ENCODE results near the gene ZBED4. TPM values are rescaled to one million over a fixed set of nuclear protein-coding genes. Genes with fewer than 3 reads are reported as not detected.

ZBED4 gene
- total RNA-seq, 2 donors from 2014 or later: 16.2 to 19.9 TPM

DNA sequence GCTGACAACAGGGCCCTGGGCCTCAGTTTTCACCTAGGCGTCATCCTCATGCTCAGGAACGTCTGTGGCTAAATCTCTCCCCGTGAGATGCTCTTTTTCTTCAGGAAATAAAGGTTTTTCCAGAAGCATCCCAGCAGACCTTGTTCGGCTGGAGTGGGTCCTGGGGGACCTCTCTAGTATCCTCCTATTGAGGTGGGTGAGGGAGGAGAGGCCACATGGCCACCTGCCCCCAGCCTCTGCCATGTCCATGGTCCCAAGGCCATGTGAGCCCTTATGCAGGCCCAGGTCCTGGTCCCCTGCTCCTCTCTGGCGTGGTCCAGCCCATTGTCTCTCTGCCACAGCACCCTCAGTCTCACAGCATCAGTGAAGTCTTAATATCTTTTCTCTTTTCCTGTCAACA is 42.6 kb downstream of the ZBED4 start:
- TF ChIP-seq, protein P1, sequence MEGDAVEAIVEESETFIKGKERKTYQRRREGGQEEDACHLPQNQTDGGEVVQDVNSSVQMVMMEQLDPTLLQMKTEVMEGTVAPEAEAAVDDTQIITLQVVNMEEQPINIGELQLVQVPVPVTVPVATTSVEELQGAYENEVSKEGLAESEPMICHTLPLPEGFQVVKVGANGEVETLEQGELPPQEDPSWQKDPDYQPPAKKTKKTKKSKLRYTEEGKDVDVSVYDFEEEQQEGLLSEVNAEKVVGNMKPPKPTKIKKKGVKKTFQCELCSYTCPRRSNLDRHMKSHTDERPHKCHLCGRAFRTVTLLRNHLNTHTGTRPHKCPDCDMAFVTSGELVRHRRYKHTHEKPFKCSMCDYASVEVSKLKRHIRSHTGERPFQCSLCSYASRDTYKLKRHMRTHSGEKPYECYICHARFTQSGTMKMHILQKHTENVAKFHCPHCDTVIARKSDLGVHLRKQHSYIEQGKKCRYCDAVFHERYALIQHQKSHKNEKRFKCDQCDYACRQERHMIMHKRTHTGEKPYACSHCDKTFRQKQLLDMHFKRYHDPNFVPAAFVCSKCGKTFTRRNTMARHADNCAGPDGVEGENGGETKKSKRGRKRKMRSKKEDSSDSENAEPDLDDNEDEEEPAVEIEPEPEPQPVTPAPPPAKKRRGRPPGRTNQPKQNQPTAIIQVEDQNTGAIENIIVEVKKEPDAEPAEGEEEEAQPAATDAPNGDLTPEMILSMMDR (IDR thresholded peaks at IDR 0.05): no peak
- no peak overlapping the region for H3K4me3 ChIP-seq
- H3K4me1 ChIP-seq: no peaks in the 10 kb centered on the region
- no peak overlapping the region for H3K9ac ChIP-seq (ENCODE audit: low read depth in 2 of 2, low read length in 2 of 2)
- no peaks in the 10 kb centered on the region for H3K36me3 ChIP-seq
- H3K9me3 ChIP-seq: no peaks in the 10 kb centered on the region
- H3K27ac ChIP-seq: no peak overlapping the region
- DNase-seq: no peak
- intact Hi-C loops (cut with DNase I): no loop called here
- H3K27me3 ChIP-seq: no peaks in the 10 kb centered on the region

DNA sequence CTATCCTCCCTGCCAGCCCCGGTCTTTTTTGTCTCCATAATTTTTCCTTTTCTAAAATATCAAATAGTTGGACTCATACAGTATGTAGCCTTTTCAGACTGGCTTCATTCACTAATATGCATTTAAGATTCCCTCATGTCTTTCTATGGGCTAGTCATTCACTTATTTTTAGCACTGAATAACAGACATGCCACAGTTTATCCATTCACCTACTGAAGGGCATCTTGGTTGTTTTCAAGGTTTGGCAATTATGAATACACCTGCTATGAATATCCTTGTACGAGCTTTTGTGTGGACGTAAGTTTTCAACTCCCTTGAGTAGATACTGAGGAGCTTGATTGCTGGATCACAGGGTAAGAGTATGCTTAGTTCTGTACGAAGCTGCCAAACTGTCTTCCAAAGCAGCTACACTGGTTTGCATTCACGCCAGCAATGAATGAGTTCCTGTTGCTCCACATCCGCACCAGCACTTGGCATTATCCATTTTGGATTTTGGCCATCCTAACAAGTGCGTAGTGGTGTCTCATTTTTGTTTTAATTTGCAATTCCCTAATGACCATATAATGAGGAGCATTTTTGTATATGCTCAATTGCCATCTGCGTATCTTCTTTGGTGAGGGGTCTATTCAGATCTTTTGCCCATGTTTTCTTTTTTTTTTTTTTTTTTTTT is 43.5 kb downstream of the ZBED4 start:
- no peak for DNase-seq
- no peaks in the 10 kb centered on the region for H3K27me3 ChIP-seq
- no peak overlapping the region for H3K4me3 ChIP-seq
- H3K27ac ChIP-seq: no peak overlapping the region
- intact Hi-C loops (cut with DNase I): no loop called here
- no peaks in the 10 kb centered on the region for H3K9me3 ChIP-seq
- TF ChIP-seq, protein P1 (IDR thresholded peaks at IDR 0.05): no peak
- no peaks in the 10 kb centered on the region for H3K4me1 ChIP-seq
- no peaks in the 10 kb centered on the region for H3K36me3 ChIP-seq
- H3K9ac ChIP-seq (ENCODE audit: low read depth in 2 of 2, low read length in 2 of 2): no peak overlapping the region

DNA sequence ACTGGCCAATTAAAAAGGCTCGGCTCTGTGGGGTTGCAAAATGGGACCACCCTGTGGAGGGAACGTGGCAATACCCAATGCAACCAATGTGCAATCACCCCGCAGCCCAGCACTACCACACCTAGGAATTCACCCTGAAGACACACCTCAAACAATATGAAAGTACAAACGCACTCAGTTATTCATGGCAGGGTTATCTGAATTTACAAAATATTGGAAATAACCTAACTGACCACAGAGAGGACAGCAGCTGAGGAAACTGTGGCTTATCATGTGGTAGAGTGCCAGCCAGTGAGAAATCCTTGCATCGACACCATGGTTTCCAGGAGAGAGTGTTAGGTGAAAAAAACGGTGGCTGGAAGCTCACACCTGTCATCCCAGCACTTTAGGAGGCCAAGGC is 45.9 kb downstream of the ZBED4 start:
- intact Hi-C loops (cut with DNase I): no loop called here
- DNase-seq: no peak
- no peaks in the 10 kb centered on the region for H3K27me3 ChIP-seq
- H3K36me3 ChIP-seq: no peaks in the 10 kb centered on the region
- H3K4me3 ChIP-seq: no peak overlapping the region
- H3K27ac ChIP-seq: no peak overlapping the region
- no peaks in the 10 kb centered on the region for H3K4me1 ChIP-seq
- no peaks in the 10 kb centered on the region for H3K9me3 ChIP-seq
- no peak overlapping the region for H3K9ac ChIP-seq (ENCODE audit: low read depth in 2 of 2, low read length in 2 of 2)
- TF ChIP-seq, protein P1 (IDR thresholded peaks at IDR 0.05): no peak

DNA sequence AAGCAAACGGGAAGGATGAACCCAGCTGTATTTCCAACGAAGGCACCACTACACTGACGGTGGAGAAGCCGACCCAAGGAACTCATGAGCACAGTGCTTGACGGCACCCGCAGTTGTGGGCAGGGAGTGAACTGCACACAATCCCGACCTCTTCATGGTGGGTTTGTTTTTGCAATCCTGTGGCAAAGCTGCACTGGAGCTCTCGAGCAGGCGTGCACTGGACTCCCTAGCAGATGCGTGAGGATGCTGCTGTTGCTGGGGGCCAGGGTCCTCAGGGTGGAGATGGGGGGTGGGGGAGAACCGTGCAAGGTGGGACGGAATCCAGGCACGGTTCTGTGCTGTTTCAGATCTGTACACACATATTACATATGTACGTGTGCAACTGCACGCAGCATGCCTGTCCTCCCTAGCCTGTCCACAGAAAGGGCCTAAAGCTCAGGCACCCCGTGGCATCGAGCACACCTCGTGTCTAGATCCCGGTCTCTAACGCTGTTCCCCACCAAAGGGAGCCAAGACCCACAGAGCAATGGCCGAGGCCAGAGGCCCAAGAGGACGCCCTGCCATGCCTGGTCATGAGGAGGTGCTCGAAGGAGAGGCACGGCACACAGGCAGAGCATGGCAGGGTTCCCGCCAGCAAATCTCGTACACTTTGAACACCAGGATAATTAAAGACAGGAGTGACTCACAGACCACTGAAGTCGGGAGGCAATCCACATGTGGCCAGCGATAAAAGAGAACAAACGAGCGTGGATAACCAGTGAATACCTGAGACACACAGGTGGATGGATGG is 47.0 kb downstream of the ZBED4 start:
- Histone ChIP-seq H3K9me3 (no peaks in the 10 kb centered on the region), H3K4me1 (no peaks in the 10 kb centered on the region), H3K27ac (no peak overlapping the region), H3K9ac (ENCODE audit: low read depth in 2 of 2, low read length in 2 of 2) (no peak overlapping the region), H3K36me3 (no peaks in the 10 kb centered on the region), H3K4me3 (no peak overlapping the region), H3K27me3 (no peaks in the 10 kb centered on the region)
- no peak for DNase-seq
- TF ChIP-seq, protein P1 (IDR thresholded peaks at IDR 0.05): no peak
- intact Hi-C loops (cut with DNase I): no loop called here

DNA sequence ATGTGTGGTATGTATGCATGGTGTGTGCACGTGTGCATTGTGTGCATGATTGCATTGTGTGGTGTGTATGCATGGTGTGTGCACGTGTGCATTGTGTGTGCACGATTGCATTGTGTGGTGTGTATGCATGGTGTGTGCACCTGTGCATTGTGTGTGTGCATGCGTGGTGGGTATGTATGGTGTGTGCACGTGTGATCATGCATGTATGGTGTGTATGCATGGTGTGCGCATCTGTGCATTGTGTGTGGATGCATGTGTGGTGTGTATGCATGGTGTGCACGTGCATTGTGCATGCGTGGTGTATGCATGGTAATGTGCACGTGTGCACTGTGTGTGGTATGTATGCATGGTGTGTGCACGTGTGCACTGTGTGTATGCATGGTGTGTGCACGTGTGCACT is 47.8 kb downstream of the ZBED4 start:
- Histone ChIP-seq H3K4me1 (no peaks in the 10 kb centered on the region), H3K36me3 (no peaks in the 10 kb centered on the region), H3K27me3 (no peaks in the 10 kb centered on the region), H3K9me3 (no peaks in the 10 kb centered on the region), H3K4me3 (no peak overlapping the region), H3K27ac (no peak overlapping the region), H3K9ac (ENCODE audit: low read depth in 2 of 2, low read length in 2 of 2) (no peak overlapping the region)
- DNase-seq: no peak
- intact Hi-C loops (cut with DNase I): no loop called here
- TF ChIP-seq, protein P1 (IDR thresholded peaks at IDR 0.05): no peak
